ENCODE data around the gene FRMD4A. TPM values are rescaled to one million over a fixed set of nuclear protein-coding genes. Genes with fewer than 3 reads are reported as not detected.

Gene FRMD4A
- total RNA-seq, 4 donors from 2014 or later: 13.7 to 27.2 (median 19.6) TPM

DNA sequence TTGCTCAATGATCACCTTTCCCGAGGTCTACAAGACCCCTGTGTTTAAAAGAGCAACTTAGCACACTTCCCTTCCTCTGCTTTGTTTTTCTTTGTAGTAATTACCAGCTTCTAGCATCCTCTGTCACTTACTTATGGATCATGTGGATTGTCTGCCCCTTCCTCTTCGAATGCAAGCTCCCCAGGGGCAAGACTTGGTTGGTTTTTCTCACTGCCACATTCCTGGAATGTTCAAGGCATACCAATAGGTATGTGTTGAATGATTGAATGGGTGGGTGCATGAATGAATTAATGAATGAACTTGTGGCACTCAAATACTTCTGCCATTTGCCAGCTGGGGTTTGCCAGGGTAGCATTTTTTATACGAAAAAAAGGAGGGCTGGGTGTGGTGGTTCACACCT is 450.0 kb downstream of the FRMD4A start:
- H3K27me3 ChIP-seq: no peaks in the 10 kb centered on the region
- H3K4me1 ChIP-seq: peaks cover 9 to 67% (median 13%) of the 10 kb centered on the region in 3 donors
- 89 to 93% methylated on average over 1 to 3 of the region's 3 CpGs for WGBS, 2 donors (ENCODE audit: low coverage in 1 of 2)
- no peaks in the 10 kb centered on the region for H3K9me3 ChIP-seq
- no peaks in the 10 kb centered on the region for H3K36me3 ChIP-seq
- H3K27ac ChIP-seq: peak overlapping the region in 1 of 4 donors; percentile 55
- no peak overlapping the region for H3K4me3 ChIP-seq
- ATAC-seq: no peak
- TF ChIP-seq POLR2AphosphoS5 (IDR thresholded peaks at IDR 0.05): no peak

DNA sequence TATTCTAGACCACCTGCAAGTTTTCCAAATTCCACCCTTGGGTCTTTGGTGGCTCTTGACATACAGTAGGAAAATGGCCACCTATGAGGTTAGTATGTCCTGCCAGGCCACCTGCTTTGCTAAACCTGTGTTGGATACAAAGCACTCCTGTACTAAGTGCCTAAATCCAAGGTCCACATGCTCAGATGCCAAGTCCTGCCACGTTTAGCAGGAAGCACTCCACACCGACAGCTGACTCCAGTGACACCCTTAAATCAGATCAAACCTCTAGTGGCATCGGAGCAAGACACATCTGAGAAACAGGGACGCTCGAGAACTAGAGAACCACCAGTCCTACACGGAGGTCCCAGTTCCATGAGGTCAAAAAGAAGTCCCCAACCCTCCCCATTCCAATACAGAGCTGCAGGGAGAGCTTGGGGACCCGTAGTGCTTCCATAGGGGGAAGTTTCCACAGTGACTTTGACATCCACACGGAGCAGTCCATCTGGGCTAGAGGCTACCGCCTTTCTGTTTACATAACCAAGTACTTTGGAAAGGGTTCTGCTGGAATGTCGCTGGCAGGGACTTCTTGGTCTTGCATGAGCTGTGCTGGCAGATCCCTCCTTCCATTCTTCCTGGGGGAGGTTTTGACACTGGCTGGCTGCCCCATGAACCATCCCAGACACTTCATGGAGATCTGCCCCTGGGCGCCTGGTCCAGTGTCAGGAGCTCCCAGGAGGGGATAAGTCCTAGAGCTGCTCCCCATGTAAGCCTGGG is 453.4 kb downstream of the FRMD4A start:
- Histone ChIP-seq H3K36me3 (no peaks in the 10 kb centered on the region), H3K4me3 (no peak overlapping the region), H3K27me3 (no peaks in the 10 kb centered on the region), H3K4me1 (peaks cover 9 to 62% (median 13%) of the 10 kb centered on the region in 3 donors), H3K27ac (peak overlapping the region; percentile 59 to 84 (median 76)), H3K9me3 (no peaks in the 10 kb centered on the region)
- ATAC-seq: peak; percentile 88
- TF ChIP-seq, protein P1, sequence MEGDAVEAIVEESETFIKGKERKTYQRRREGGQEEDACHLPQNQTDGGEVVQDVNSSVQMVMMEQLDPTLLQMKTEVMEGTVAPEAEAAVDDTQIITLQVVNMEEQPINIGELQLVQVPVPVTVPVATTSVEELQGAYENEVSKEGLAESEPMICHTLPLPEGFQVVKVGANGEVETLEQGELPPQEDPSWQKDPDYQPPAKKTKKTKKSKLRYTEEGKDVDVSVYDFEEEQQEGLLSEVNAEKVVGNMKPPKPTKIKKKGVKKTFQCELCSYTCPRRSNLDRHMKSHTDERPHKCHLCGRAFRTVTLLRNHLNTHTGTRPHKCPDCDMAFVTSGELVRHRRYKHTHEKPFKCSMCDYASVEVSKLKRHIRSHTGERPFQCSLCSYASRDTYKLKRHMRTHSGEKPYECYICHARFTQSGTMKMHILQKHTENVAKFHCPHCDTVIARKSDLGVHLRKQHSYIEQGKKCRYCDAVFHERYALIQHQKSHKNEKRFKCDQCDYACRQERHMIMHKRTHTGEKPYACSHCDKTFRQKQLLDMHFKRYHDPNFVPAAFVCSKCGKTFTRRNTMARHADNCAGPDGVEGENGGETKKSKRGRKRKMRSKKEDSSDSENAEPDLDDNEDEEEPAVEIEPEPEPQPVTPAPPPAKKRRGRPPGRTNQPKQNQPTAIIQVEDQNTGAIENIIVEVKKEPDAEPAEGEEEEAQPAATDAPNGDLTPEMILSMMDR (IDR thresholded peaks at IDR 0.05): no peak
- TF ChIP-seq POLR2AphosphoS5 (IDR thresholded peaks at IDR 0.05) (peak; percentile 84), EP300 (IDR thresholded peaks at IDR 0.05) (no peak)
- WGBS, 2 donors (ENCODE audit: low coverage in 1 of 2): 20 to 76% methylated on average over 1 to 5 of the region's 11 CpGs

DNA sequence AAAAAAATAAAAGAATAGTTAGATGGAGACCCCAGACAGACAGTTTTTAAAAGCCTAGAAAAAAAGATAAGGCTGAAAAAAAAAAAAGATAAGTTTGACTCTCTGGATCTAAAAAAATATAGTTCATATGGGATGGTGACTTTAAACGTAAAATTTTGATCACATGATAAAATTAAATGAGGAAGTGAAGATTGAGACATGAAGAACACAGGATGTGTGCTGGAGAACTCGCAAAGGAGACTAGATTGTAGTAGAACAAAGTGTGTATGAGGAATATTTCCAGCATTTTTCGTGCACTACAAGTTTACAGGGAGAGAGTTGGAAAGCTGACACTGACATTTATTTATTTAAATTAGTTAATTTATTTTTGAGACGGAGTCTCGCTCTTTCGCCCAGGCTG is 457.5 kb downstream of the FRMD4A start:
- Histone ChIP-seq H3K9me3 (no peaks in the 10 kb centered on the region), H3K4me1 (peaks cover 0 to 43% (median 10%) of the 10 kb centered on the region in 3 donors), H3K27ac (peak overlapping the region in 3 of 4 donors; percentile 43 to 59 (median 48)), H3K4me3 (no peak overlapping the region), H3K27me3 (no peaks in the 10 kb centered on the region), H3K36me3 (no peaks in the 10 kb centered on the region)
- TF ChIP-seq EP300 (IDR thresholded peaks at IDR 0.05): no peak
- TF ChIP-seq, protein P1 (IDR thresholded peaks at IDR 0.05): no peak
- no peak for ATAC-seq
- WGBS, 2 donors (ENCODE audit: low coverage in 1 of 2): 60 to 62% methylated on average over 6 of the region's 6 CpGs

DNA sequence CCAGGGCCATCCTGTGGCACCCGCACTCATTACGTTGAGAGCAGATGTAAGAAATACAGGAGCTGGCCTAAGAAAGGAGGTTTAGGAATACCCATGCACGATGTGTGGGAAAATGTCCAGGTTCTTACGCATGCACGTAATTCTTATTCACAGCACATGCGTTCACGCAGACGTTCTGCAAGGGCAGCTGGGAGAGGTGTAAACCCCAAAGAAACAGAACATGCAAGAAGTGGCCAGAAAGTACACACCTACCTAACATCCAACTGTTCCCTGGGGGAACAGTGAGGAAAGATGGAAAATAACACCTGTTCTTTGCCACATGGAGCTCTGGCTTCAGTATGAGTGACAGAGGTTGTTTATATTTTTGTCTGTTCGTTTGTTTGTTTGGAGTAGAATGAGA is 458.3 kb downstream of the FRMD4A start:
- no peaks in the 10 kb centered on the region for H3K27me3 ChIP-seq
- no peak for ATAC-seq
- H3K4me1 ChIP-seq: peaks cover 0 to 35% (median 5%) of the 10 kb centered on the region in 3 donors
- TF ChIP-seq, protein P1 (IDR thresholded peaks at IDR 0.05): no peak
- no peaks in the 10 kb centered on the region for H3K36me3 ChIP-seq
- peak overlapping the region in 1 of 4 donors; percentile 5 for H3K27ac ChIP-seq
- no peaks in the 10 kb centered on the region for H3K9me3 ChIP-seq
- no peak overlapping the region for H3K4me3 ChIP-seq
- 84 to 90% methylated on average over 7 to 9 of the region's 9 CpGs for WGBS, 2 donors (ENCODE audit: low coverage in 1 of 2)

DNA sequence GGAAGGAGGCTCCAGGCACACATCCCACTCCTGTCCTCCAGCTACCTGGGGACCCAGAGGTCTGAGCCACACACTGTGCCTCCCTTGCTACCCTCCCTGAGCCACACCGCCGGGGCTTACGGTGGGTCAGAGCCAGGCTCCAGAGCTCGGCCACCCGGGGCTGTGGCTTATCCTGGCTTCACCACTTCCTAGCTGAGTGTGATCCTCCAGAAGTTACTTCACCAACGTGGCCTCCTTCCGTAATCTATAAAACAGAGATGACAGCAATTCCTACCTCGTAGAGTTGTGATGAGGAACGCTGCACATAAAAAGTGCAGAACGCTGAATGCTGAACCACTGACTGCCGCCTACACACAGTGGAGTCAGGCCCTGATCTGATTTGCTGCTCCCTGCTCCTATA is 458.9 kb downstream of the FRMD4A start:
- TF ChIP-seq POLR2AphosphoS5 (IDR thresholded peaks at IDR 0.05): no peak
- TF ChIP-seq, protein P1 (IDR thresholded peaks at IDR 0.05): no peak
- TF ChIP-seq EP300 (IDR thresholded peaks at IDR 0.05): no peak
- no peak for TF ChIP-seq POLR2A (IDR thresholded peaks at IDR 0.05)
- H3K4me3 ChIP-seq: no peak overlapping the region
- H3K27me3 ChIP-seq: no peaks in the 10 kb centered on the region
- peak; percentile 26 for ATAC-seq
- H3K4me1 ChIP-seq: peaks cover 0 to 32% (median 0%) of the 10 kb centered on the region in 3 donors
- no peaks in the 10 kb centered on the region for H3K36me3 ChIP-seq
- peak overlapping the region in 2 of 4 donors; percentile 5 to 26 for H3K27ac ChIP-seq
- WGBS, 2 donors (ENCODE audit: low coverage in 1 of 2): 100% methylated on average over 2 of the region's 11 CpGs; no CpG with 5 or more reads in 1 of the 2 donors
- H3K9me3 ChIP-seq: no peaks in the 10 kb centered on the region
